Adipocyte (in vitro differentiated cells): Measurements from ENCODE around the gene BPIFB6.
"Not testable (repeated sequence)": the region's sequence is repeated elsewhere in the genome, so short reads cannot be mapped to it uniquely, and the experiment has no call there.

Experiments
- DNase-seq: peaks from one replicate; pipeline ENCODE4 v3.0.0-alpha.2; 2015; ENCODE audit warnings: low read depth
- H3K27me3 ChIP-seq: replicated peaks from 2 replicates; pipeline ENCODE4 v1.7.0; 2013; ENCODE audit warnings: mild to moderate bottlenecking, low read length, moderate library complexity; ENCODE audit not compliant: control insufficient read depth, insufficient read depth
- H3K36me3 ChIP-seq: 2 replicates; pipeline ENCODE4 v1.7.0; 2013; ENCODE audit warnings: low read length, mild to moderate bottlenecking, moderate library complexity; ENCODE audit not compliant: control insufficient read depth, insufficient read depth, severe bottlenecking
- H3K4me1 ChIP-seq: 2 replicates; pipeline ENCODE4 v1.7.0; 2013; ENCODE audit warnings: mild to moderate bottlenecking, low read length, moderate library complexity; ENCODE audit not compliant: control insufficient read depth, insufficient read depth
- H3K4me3 ChIP-seq: 2 replicates; pipeline ENCODE4 v1.7.0; 2013; ENCODE audit warnings: mild to moderate bottlenecking, low read length, moderate library complexity
- H3K9ac ChIP-seq: 2 replicates; pipeline ENCODE4 v1.7.0; 2013; ENCODE audit warnings: mild to moderate bottlenecking, low read length, moderate library complexity
- H3K9me3 ChIP-seq: 2 replicates; pipeline ENCODE4 v1.7.0; 2013; ENCODE audit warnings: mild to moderate bottlenecking, low read length, moderate library complexity; ENCODE audit not compliant: control insufficient read depth

Gene BPIFB6

GRCh38 chr20:33042430-33042829, 11.0 kb downstream of the BPIFB6 start:
- no peak for DNase-seq
- peaks cover 22% of the 10 kb centered on the region for H3K27me3 ChIP-seq
- no peak overlapping the region for H3K9ac ChIP-seq
- no peaks in the 10 kb centered on the region for H3K4me1 ChIP-seq
- no peaks in the 10 kb centered on the region for H3K36me3 ChIP-seq
- peaks cover 18% of the 10 kb centered on the region for H3K9me3 ChIP-seq
- no peak overlapping the region for H3K4me3 ChIP-seq

GRCh38 chr20:33042983-33043730, 11.7 kb downstream of the BPIFB6 start:
- Histone ChIP-seq H3K4me3 (no peak overlapping the region), H3K9ac (no peak overlapping the region), H3K4me1 (no peaks in the 10 kb centered on the region), H3K27me3 (peaks cover 17% of the 10 kb centered on the region), H3K36me3 (no peaks in the 10 kb centered on the region), H3K9me3 (peaks cover 18% of the 10 kb centered on the region)
- DNase-seq, result no peak

- DNase-seq, result no peak
- Histone ChIP-seq H3K4me3 (no peak overlapping the region), H3K27me3 (peaks cover 14% of the 10 kb centered on the region), H3K4me1 (no peaks in the 10 kb centered on the region), H3K36me3 (no peaks in the 10 kb centered on the region), H3K9ac (no peak overlapping the region), H3K9me3 (peaks cover 18% of the 10 kb centered on the region)
These were observed 12.3 kb downstream of the BPIFB6 start for GRCh38 chr20:33043731-33044181.

- not testable (repeated sequence) for H3K9ac ChIP-seq, H3K36me3 ChIP-seq, DNase-seq, H3K4me1 ChIP-seq, H3K4me3 ChIP-seq, H3K27me3 ChIP-seq
- peaks cover 18% of the 10 kb centered on the region for H3K9me3 ChIP-seq
These were observed 13.8 kb downstream of the BPIFB6 start for GRCh38 chr20:33045129-33045721.

GRCh38 chr20:33046412-33046811, 15.0 kb downstream of the BPIFB6 start:
- H3K27me3 ChIP-seq, result peaks cover 8% of the 10 kb centered on the region
- H3K4me3 ChIP-seq, result no peak overlapping the region

GRCh38 chr20:33051333-33051732, 19.9 kb downstream of the BPIFB6 start:
- no peak overlapping the region for H3K9ac ChIP-seq
- H3K4me3 ChIP-seq, result no peak overlapping the region
- no peak for DNase-seq
- H3K36me3 ChIP-seq, result no peaks in the 10 kb centered on the region
- no peaks in the 10 kb centered on the region for H3K4me1 ChIP-seq
- H3K27me3 ChIP-seq, result peaks cover 26% of the 10 kb centered on the region
- H3K9me3 ChIP-seq, result peaks cover 9% of the 10 kb centered on the region

More at GRCh38 chr20:33046412-33046811, 15.0 kb downstream of the BPIFB6 start:
- Histone ChIP-seq H3K36me3 (no peaks in the 10 kb centered on the region), H3K4me1 (no peaks in the 10 kb centered on the region), H3K9me3 (peaks cover 24% of the 10 kb centered on the region), H3K9ac (no peak overlapping the region)
- no peak for DNase-seq

- no peak within 1 kb of the TSS for H3K9ac ChIP-seq
- no peaks in the 10 kb centered on the region for H3K4me1 ChIP-seq
- DNase-seq, result no peak
- peaks cover 6% of the 10 kb centered on the region for H3K9me3 ChIP-seq
- H3K36me3 ChIP-seq, result no peaks in the 10 kb centered on the region
- no peak within 1 kb of the TSS for H3K4me3 ChIP-seq
- H3K27me3 ChIP-seq, result peaks cover 36% of the 10 kb centered on the region
These were observed 22.1 kb downstream of the BPIFB6 start, which contains the start of gene BPIFB3 for GRCh38 chr20:33053291-33054106. Gene BPIFB3 (plus strand): TSS chr20:33053903. CDS start chr20:33055436, 1,533 bp downstream.

- Histone ChIP-seq H3K36me3 (no peaks in the 10 kb centered on the region), H3K4me1 (no peaks in the 10 kb centered on the region), H3K27me3 (peaks cover 44% of the 10 kb centered on the region), H3K4me3 (no peak overlapping the region), H3K9me3 (peaks cover 6% of the 10 kb centered on the region), H3K9ac (no peak overlapping the region)
- DNase-seq, result no peak
These were observed 22.9 kb downstream of the BPIFB6 start for GRCh38 chr20:33054381-33054780.

- H3K27me3 ChIP-seq, result peaks cover 44% of the 10 kb centered on the region
- no peak for DNase-seq
- H3K4me1 ChIP-seq, result no peaks in the 10 kb centered on the region
- H3K4me3 ChIP-seq, result no peak overlapping the region
- peaks cover 6% of the 10 kb centered on the region for H3K9me3 ChIP-seq
- H3K9ac ChIP-seq, result no peak overlapping the region
- no peaks in the 10 kb centered on the region for H3K36me3 ChIP-seq
These were observed 23.3 kb downstream of the BPIFB6 start for GRCh38 chr20:33054791-33055190.

- no peak for DNase-seq
- no peak overlapping the region for H3K9ac ChIP-seq
- peaks cover 30% of the 10 kb centered on the region for H3K27me3 ChIP-seq
- H3K4me1 ChIP-seq, result peaks cover 22% of the 10 kb centered on the region
- no peak overlapping the region for H3K4me3 ChIP-seq
- no peaks in the 10 kb centered on the region for H3K9me3 ChIP-seq
- H3K36me3 ChIP-seq, result no peaks in the 10 kb centered on the region
These were observed 27.7 kb downstream of the BPIFB6 start for GRCh38 chr20:33059136-33059535.

- Histone ChIP-seq H3K9ac (no peak overlapping the region), H3K36me3 (no peaks in the 10 kb centered on the region), H3K4me1 (peaks cover 22% of the 10 kb centered on the region), H3K4me3 (no peak overlapping the region), H3K9me3 (no peaks in the 10 kb centered on the region), H3K27me3 (peaks cover 26% of the 10 kb centered on the region)
- no peak for DNase-seq
These were observed 28.4 kb downstream of the BPIFB6 start for GRCh38 chr20:33059741-33060390.
